Ureter (tissue), 1 donor: Measurements from ENCODE around the gene TRAPPC14. TPM values are rescaled to one million over a fixed set of nuclear protein-coding genes. Genes with fewer than 3 reads are reported as not detected.

ENCODE experiments used
- DNase-seq: peaks from one replicate; pipeline ENCODE4 v3.0.0-alpha.2; 2020; ENCODE audit warnings: low spot score
- total RNA-seq: library from RNA; stranded (reverse); gene quantifications from one replicate; pipeline ENCODE4 v1.2.4, GENCODE V29; 2023
- donor health status: DM: yes; HTN: yes; CAD: no.

Gene TRAPPC14
- total RNA-seq, 1 donor from 2014 or later, result 35.5 TPM

DNA sequence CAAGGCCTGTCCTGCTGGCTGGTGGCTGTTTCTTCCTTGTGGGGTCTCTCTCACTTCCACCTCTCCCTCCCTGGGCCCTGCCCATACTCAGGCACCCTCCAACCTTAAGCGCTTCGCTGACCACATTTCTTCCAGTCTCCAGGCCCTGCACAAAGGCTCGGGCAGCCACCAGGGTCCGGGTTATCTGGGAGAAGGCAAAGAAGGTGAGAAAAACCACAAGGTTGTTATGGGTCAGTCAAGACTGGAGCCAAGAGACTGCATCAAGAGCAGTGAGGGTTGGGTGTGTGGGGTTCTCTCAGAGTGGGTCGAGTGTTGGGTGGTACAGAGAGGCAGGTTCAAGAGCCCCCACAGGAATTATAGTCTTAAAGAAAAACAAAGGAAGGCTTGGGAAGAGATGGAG, 16.1 kb upstream of the TRAPPC14 start:
- DNase-seq, result no peak

DNA sequence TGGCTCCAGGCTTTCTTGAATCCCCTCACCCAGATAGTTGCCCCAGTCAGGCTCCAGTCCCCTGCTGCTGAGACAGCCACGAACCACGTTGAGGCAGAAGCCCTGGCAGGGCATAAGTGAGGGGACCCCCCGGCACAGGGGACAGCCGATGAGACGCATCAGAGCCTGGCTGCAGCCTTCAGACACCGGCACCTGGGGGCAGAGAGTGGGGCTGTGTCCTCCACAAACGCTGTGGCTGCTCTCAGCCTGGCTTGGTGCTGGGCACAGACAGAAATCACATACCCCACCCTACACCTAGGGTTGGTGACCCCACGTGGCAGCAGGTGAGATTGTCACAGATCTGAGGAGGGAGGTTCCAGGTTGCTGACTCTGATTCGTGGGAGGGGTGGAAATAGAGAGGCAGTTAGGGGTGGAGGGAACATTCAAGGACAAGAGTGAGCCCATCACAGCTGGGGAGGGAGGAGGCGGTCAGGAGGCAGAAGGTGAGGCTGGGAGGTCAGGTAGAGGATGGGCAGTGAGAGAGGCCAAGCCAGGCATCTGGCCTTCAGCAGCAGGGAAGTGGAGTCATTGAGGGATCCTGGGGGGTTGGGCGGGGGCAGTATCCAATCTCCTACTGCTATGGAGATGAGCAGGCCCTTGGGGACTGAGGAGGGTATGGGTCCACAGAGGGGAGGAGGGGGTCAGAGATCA, 15.4 kb upstream of the TRAPPC14 start:
- no peak for DNase-seq

DNA sequence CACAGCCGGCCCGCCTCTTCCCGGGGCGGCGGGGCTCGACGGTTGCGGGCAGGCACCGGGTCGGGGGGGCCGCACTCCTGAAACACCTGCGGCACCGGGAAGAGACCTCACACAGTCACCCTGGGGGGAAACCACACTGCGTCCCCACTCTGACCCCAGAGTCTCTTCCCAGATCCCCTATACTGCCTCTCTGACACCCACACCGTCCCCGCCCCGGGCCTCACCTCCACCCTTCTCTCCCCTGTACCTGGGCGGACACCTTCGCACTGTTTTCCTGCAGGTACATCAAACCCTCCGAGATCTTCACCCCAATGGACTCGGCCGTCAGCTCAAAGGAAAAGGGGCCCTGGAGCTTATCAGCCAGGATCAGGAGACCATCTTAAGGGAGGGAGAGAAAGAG, 13.3 kb upstream of the TRAPPC14 start:
- DNase-seq, result no peak

DNA sequence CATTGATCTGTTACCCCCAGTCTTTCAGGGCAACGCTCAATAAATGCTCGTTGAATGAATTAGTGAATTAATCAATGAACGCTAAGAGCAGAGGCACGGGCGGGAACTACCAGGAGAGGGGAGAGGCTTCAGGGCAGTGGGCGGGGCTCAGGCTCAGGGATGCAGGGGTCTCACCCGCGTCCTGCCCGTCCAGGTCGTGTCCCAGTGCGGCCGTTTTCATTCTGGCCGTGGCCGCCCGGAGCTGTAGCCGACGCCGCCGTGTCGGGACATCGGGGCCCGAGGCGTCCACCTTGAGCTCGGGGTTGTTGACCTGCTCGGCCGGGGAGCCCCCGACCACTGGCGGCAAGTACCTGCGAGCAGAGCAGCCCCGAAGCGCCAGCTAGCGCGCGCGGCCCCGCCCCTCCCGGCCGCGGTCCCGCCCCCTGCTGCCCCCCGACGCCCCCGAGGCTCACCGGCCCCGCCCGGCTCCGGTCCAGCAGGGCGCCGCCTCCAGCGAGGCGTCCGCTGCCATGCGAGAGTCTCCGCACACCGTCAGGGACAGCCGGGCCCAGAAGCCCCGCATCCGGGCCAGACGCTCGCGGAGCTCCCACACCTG, 12.7 kb upstream of the TRAPPC14 start:
- peak; percentile 44 for DNase-seq

DNA sequence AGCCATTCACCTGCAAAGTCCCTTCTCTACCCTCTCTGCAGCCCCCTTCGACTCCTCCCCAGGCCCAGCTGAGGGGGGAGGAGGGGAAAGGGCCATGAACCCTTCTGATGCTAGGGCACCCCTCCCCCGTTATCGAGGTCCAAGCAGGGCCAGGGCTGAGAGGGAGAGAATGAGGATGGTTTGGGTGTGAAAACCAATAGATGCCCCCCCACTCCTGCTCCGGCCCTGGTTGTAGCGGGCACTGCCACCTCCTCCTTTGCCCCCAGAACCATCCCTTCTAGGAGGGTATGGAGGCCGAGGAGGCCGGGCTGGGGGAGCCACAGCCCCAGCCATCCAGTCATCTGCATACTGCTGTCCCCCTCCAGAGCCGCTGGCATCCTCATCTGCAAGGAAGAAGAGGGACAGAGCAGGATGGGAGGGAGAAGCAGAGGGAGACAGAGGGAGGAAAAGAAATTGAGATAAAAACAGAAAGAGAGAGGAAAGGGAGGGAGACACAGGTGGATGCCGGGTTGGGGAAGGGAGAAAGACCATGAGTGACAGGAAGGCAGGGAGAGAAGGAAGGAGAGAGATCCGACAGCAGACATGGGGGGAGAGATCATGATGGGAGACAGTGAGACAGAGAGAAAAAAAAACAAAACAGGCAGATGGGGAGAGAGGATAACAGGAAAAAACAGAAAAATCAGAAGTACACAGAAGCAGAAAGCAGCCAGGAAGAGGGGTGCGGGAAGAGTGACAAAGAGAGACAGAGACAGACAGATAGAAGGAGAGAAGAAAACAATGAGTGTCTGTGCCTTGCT, 11.8 kb upstream of the TRAPPC14 start:
- no peak for DNase-seq

DNA sequence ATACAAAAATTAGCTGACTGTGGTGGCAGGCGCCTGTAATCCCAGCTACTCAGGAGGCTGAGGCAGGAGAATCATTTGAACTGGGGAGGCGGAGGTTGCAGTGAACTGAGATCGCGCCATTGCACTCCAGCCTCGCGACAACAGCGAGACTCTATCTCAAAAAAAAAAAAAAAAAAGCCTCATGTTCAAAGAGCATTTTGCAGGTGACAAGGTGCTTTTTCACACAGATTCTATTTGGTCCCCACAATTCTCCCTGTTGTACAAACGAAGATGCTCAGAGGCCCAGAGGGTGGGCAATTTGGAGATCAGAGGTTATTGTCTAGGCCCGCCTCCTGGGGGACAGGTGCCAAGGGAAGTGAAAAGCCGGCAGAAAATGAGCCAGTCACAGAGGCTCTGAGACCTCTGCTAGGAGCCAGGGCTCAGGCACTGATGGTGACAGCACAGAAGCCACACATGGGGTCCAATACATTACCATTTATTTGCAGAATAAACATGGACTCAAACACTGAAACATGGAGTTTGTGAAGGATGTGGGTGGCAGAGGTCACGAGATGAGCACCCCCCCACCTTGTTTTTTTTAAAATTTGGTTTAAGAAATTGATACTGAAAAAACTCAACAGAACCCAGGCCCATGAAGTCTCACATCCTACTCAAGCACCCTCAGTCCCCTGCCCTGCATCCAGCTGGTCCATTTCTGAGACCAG, 10.8 kb upstream of the TRAPPC14 start:
- DNase-seq, result no peak

DNA sequence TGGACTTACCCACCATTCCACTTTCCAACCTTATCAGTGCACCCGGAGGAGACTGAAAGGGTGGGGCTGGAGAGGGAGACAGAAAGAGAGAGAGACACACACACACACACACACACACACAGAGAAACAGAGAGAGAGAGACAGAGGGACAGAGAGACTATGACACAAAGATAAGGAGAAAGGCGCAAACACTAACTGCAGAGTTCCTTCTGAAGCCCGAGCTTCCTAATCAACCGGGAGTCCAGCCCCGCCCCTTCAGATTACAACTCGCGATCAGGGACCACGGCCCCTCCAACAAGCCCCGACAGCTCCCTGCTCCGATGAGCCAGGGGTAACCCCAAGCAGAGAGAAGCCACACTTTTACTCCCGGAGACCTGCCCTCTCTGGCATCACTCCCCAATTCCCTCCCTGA, 9.4 kb upstream of the TRAPPC14 start:
- peak; percentile 52 for DNase-seq

DNA sequence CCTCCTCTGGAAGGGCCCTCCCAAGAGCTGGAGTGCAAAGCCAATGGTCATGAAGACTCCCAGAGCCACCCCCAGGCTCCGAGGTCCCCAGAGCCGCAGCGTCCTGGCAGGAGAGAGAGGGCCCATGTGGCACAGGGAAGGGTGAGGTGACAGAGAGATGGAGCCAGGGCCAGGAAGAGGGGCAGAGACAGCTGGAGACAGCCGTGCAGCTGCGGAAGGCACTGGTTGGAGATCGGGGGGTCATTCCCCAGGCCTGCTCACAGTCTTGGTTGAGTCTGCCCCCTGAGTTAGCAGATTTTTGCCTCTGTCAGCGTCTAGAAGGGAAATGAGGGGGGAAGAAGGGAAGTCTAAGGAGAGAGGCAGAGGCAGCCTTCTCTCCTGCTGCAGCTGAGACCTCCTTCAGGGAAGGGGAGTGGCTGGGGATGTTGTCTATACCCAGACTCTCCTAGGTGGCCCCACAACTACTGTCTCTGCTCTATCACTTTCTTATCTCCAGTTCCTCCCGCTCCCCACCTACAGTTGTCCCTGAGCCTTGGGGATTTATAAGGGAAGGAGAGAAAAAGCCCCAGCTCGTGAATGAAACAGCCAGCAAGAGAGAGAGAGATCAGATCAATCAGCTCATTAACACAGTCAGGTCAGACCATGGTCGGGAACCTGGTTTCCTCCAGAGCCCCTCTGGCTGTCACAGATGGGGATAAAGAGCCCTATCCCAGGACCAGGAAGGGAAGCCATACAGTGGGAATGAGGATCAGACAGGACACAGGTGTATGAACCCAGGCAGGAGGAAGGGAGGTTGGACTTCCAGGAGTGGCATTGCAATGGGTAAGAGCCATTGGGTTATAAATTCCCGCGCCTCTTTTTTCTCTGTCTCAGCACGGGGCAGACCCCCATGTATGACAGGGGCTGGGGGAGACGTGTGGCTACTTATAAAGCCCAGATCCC, 8.7 kb upstream of the TRAPPC14 start:
- no peak for DNase-seq

DNA sequence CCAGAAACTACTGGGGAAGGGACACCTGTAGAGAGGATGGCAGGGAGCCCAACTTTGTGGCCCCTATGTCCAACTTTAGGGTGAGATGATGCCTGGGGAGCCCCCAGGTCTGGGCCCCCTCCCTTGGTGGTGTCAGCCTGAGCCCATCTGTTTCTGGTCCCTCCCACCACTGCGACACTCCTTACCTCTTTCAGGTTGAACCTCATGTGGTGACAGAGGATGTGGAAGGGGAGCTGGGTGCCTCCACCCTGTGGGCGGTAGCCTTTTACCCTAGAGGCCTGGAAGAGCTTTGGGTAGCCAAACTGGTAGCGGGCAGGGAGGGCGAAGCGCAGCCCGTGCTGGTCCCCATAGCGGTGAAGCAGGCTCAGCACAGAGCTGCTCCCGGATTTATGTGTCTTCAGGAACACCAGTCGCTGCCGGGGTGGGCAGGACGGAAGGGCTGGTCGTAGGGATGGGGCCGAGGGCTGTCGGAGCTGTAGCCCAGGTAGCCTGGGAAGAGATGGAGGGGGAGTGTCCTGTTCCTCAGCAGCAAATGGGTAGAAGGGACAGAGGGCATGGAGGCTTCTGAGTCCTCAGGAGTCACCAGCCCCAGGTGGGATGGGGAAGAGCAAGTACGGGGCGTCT, 7.9 kb upstream of the TRAPPC14 start:
- DNase-seq, result no peak

DNA sequence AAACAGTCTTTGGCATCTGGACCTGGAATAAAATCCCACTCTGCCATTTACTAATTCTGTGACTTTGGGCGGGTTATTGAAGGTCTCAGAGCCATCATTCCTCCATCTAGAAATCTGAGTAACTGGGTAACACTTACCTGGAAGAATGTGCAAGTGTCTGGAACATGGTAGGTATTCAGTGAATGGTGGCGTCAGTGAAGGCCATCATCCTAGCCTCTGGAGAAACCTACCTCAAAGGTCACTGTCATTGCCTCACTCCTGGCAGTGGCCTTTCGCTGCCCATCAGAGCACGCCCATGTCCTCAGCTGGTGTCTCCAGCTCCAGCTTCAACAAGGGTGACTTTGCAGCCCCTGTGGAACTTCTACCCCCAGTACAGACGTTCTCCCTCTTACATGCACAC, 5.3 kb upstream of the TRAPPC14 start:
- DNase-seq, result no peak

DNA sequence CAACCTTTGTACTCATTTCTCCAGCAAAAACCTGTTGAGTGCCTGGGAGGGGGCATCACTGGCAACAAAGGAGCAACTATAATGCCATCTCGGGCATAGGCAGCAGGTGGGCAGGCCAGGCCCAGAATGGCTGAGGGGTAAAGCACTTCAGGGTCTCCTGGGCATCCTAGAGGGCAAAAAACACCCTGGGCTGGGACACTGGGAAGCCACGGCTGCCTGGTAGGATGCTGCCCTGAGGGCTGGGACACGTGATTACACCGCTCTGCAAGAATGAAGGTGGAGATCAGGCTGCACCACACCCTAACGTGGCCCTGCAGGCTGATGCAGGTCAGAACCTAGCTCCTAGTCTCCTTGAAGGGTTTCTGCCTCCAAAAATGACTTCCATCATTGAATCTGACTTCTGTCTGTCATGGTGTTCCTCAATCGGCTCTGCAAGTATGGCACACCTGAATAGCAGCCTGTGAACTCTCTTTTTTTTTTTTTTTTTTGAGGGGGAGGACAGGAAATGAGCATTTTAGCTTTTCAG, 4.5 kb upstream of the TRAPPC14 start:
- peak; percentile 63 for DNase-seq

DNA sequence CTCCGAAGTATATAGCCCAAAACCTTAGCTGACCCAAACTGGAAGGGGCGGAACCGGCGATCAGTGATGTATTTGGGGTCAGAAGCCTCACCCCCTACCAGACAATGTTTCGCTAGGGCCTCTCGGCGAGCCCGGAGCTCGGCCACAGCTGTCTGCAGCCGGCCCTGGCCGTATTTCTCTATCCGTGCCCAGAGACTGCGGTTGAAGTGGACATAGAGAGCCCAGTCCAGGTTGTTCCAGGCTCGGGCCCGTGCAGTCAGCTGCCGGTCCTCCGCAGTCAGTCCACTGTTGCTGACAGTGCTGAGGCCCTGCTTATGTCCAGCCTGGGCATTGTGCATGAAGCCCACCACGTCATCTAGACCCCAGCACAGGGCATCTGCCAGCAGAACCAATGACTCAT, 1.5 kb upstream of the TRAPPC14 start:
- DNase-seq, result no peak

DNA sequence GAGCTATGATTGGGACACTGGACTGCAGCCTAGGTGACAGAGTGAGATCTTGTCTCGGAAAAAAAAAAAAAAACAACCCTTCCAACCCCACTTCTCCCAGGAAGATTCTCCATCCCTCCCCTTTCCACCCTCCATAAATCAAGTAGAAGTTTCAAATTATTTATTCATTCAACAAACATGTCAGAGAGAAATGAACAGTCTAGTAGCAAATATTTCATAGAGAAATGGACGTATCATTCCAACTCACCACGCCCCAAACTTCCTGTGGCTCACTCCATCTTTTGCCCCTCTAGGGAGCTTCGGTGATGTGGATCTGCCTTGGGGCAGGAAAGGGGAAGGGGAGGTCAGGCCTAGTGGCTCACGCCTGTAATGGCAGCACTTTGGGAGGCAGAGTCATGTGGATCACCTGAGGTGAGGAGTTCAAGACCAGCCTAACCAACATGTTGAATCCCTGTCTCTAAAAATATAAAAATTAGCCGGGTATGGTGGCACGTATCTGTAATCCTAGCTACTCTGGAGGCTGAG, 638 bp upstream of the TRAPPC14 start:
- DNase-seq, result no peak

DNA sequence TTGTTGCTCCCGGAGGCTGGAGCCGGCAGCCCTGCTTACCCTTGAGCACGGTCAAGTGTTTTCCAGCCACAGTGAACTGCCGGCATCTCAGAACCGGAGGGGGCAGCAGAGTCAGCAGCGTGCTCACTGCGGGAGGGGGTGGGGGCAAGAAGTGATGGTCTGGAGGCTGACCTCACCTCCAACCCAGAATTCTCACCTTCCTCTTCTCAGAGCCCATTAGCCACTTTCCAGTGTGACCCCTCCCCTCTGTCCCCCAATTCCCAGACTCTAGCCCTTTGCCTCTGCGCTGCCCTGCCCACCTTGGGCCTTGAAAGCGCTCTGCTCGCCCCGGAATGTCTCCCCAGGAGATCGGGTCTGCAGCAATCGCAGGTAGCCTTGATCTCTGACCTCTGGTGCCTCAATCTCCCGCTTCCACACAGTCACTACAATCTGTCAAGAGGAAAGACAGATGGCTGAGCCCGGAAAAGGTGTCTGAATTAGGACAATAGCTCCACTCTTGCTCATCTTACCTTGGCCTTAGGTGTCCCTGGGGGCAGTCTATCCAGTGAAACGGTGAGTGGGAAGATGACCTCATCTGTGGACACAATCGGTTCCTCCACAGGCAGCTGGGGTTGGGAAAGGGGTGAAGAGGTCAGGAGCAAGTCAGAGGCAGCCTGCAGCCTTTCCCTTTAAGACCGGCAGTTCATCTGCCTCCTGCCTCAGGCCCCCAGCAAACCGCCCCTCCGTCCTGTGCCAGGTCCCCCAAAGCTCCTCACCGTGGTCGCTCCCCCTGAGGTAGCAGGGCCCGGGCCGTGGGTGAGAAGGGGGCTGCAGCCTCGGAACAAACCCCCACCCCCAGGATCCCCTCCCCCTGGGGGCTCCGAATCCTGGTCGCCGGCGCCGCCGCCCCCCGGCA, 942 bp downstream of the TRAPPC14 start:
- DNase-seq, result peak; percentile 44

DNA sequence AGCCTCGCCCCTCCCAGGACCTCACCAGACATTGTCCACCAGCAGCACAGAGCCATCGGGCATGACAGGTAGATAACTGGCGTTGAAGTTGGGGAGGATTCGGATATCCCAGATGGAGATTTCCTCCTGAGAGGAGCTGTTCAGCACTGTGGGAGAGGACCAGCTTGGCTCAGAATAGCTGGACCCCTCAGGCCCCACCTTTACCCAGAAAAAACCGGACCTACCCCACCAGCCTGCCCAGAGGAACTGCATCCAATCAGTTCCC, 1.5 kb downstream of the TRAPPC14 start:
- peak; percentile 48 for DNase-seq

DNA sequence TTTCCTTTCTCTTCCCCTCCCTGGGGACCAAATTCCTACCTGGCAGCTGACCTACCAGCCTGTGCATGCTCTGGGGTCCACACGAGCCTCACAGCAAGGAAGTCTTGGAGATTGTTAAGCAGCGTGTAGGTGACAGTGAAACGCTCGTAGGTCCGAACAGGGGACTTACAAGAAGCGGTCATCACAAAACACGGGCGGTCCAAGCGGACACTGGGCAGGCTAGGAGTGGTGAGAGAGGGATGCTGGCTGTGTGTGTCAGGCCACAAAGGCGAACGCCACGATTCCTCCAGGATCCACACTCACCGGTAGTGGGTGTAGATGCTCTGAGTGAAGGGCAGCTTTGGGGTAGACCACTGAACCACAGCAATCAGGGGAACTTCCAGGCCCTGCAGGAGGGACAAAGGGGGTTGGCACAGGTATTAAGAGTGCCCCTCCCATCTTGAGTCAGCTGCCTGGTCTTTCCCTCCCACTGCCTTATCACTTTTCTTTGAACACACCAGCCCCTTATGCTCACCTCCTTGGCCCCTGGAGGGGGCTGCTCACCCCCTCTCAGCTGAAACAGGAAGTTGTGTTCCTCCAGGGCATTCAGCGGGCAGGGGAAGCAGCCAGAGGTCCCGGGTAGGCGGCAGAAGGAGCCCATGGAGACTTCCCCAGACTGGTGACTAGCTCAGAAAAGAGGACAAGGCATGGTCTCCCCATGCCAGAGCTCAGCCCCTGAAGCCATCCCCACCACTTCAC, 2.0 kb downstream of the TRAPPC14 start:
- DNase-seq, result no peak

DNA sequence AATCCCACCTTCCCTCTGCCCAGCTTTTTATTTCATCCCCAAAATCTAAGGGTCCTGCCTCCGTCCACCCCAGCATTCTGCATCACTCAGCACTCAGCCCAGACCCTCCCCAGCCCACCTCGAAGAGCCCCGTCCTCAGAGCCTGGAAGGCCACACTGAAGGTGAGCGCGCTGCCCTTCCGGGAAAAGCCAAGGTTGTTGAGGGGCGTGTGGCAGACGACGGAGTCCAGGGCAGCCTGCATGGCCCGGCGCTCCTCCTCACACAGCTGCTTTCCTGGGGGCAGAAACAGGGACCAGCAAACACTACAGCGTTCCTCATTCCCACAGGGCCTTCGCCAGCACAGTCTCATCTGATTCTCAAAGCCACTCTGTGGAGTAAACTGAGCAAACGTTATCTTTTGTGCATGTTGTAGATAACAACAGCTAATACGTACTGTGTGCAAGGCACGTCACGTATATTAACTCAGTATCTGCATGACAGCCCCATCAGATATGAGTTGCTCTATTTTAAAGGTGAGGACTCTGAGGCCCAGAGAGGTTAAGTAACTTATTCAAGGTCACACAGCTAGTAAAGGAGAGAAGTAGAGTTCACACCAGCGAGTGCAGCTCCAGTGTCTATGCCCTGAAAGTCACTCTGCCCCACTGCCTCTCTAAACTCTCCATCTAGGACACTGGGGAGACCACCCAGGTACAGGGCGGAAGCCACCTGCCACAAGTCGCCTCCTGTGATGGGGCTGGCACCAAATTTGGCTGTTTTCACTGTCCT, 2.8 kb downstream of the TRAPPC14 start:
- no peak for DNase-seq
